Measurements from ENCODE around the gene ZNF518A. TPM values are rescaled to one million over a fixed set of nuclear protein-coding genes. Genes with fewer than 3 reads are reported as not detected.

Gene ZNF518A, protein sequence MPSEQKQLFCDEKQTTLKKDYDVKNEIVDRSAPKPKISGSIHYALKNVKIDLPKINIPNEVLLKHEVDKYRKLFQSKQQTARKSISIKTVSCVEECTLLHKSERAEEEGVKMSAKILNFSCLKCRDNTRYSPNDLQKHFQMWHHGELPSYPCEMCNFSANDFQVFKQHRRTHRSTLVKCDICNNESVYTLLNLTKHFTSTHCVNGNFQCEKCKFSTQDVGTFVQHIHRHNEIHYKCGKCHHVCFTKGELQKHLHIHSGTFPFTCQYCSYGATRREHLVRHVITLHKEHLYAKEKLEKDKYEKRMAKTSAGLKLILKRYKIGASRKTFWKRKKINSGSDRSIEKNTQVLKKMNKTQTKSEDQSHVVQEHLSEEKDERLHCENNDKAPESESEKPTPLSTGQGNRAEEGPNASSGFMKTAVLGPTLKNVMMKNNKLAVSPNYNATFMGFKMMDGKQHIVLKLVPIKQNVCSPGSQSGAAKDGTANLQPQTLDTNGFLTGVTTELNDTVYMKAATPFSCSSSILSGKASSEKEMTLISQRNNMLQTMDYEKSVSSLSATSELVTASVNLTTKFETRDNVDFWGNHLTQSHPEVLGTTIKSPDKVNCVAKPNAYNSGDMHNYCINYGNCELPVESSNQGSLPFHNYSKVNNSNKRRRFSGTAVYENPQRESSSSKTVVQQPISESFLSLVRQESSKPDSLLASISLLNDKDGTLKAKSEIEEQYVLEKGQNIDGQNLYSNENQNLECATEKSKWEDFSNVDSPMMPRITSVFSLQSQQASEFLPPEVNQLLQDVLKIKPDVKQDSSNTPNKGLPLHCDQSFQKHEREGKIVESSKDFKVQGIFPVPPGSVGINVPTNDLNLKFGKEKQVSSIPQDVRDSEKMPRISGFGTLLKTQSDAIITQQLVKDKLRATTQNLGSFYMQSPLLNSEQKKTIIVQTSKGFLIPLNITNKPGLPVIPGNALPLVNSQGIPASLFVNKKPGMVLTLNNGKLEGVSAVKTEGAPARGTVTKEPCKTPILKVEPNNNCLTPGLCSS (N-terminal part only)
- total RNA-seq (2021; ENCODE audit: unreplicated experiment) (26.1 TPM), Bru-seq, nascent RNA (percentile 92 among the genes with signal in this experiment), BruChase-seq, experiment 1, labeled RNA remaining after a 2-hour chase (percentile 99 among the genes with signal in this experiment), BruChase-seq, experiment 2, labeled RNA remaining after a 6-hour chase (percentile 96 among the genes with signal in this experiment)
- 6.8 TPM for polyA plus RNA-seq (2012; ENCODE audit: insufficient read length)
- long read RNA-seq, partial matches to known transcripts, result 1 of 24 reads
- long read RNA-seq, other reads (novel, unspliced or antisense), result 23 of 24 reads

DNA sequence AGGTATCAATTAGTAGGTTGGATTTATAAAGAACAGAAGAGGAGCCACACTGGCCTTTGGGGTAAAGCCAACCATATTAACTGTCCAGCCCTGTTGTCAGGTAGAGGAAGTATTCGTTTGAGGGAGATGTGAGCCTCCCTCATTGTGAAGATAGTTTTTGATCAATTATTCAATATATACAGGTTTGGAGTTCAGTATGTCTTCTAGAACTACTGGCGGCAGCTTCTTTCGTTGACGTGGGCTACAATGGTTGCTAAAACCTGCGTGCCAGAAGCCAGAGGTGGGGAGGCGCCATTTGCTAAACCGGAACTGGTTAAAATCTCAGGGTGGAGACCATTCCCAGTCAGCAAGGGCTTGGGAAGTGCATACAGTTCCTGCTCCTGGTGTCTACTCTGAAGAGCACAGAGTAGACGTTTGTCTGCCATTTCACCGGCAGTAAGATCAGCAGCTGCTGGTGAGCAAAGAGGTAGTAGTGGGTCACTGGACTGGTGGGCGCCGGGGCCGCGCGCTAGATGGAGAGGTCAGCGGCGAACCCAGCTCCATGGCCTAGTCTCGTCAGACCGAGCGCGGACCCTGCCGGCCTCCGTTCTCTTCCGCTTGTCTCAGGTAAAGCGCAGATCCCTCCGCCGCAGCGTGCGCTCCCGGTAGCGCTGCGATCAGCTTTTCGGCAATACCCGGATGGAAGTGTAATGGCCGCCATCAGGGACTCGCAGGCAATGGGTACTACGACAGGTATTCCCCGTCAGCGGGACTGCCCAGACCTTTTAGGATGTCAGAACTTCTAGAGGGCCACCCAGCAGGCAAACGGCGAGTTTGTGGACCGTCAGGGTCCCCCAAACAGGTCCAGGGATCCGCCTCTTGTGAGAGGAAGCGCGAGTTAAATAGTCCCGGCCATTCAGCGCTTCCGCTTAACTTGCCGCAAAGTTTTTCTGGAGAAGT, at the start of gene ZNF518A:
Gene ZNF518A, plus strand, starts transcription at position 911 of the 939 bp plus-strand sequence. CDS start 26,026 bp downstream, outside the sequence.
- H3K9me3 ChIP-seq (ENCODE audit: control insufficient read depth, insufficient read depth, low read depth, low read length), result peaks cover 10% of the 10 kb centered on the region; the same call in 1 of the 2 replicates
- ChIA-PET CTCF (no interaction called here), POLR2A (interaction anchor here (0.5 to 1.8 kb wide), 4 partner anchors 12 to 437 kb away, joined by 3 to 6 read pairs (median 4); no protein-coding TSS in a partner anchor)
- BruUV-seq (replicated peaks), result TSS peak; percentile 95
- H3K36me3 ChIP-seq (ENCODE audit: control insufficient read depth, insufficient read depth, low read length), result peaks cover 10% of the 10 kb centered on the region
- ATAC-seq, result peak; percentile 91
- H3K4me1 ChIP-seq (ENCODE audit: control insufficient read depth, insufficient read depth, low read length), result peaks cover 18% of the 10 kb centered on the region
- H3K4me3 ChIP-seq (ENCODE audit: low read depth in 2 of 2, low read length in 2 of 2), result peak within 1 kb of the TSS; percentile 77 to 82
- peak; percentile 65; the same call in 1 of the 2 replicates for TF ChIP-seq TCF7L2 (IDR thresholded peaks at IDR 0.05; ENCODE audit: low read depth, low read length)
- TF ChIP-seq, protein P1, sequence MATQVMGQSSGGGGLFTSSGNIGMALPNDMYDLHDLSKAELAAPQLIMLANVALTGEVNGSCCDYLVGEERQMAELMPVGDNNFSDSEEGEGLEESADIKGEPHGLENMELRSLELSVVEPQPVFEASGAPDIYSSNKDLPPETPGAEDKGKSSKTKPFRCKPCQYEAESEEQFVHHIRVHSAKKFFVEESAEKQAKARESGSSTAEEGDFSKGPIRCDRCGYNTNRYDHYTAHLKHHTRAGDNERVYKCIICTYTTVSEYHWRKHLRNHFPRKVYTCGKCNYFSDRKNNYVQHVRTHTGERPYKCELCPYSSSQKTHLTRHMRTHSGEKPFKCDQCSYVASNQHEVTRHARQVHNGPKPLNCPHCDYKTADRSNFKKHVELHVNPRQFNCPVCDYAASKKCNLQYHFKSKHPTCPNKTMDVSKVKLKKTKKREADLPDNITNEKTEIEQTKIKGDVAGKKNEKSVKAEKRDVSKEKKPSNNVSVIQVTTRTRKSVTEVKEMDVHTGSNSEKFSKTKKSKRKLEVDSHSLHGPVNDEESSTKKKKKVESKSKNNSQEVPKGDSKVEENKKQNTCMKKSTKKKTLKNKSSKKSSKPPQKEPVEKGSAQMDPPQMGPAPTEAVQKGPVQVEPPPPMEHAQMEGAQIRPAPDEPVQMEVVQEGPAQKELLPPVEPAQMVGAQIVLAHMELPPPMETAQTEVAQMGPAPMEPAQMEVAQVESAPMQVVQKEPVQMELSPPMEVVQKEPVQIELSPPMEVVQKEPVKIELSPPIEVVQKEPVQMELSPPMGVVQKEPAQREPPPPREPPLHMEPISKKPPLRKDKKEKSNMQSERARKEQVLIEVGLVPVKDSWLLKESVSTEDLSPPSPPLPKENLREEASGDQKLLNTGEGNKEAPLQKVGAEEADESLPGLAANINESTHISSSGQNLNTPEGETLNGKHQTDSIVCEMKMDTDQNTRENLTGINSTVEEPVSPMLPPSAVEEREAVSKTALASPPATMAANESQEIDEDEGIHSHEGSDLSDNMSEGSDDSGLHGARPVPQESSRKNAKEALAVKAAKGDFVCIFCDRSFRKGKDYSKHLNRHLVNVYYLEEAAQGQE (IDR thresholded peaks at IDR 0.05; ENCODE audit: insufficient read depth in 1 of 2, low read depth in 2 of 2, low read length in 1 of 2), result no peak
- peak; percentile 79 for TF ChIP-seq POLR2AphosphoS5 (IDR thresholded peaks at IDR 0.05; ENCODE audit: low read depth, low read length)
- no peak for TF ChIP-seq SIN3A (IDR thresholded peaks at IDR 0.05; ENCODE audit: borderline replicate concordance, insufficient read depth, low read depth, low read length)
- TF ChIP-seq, protein P2, sequence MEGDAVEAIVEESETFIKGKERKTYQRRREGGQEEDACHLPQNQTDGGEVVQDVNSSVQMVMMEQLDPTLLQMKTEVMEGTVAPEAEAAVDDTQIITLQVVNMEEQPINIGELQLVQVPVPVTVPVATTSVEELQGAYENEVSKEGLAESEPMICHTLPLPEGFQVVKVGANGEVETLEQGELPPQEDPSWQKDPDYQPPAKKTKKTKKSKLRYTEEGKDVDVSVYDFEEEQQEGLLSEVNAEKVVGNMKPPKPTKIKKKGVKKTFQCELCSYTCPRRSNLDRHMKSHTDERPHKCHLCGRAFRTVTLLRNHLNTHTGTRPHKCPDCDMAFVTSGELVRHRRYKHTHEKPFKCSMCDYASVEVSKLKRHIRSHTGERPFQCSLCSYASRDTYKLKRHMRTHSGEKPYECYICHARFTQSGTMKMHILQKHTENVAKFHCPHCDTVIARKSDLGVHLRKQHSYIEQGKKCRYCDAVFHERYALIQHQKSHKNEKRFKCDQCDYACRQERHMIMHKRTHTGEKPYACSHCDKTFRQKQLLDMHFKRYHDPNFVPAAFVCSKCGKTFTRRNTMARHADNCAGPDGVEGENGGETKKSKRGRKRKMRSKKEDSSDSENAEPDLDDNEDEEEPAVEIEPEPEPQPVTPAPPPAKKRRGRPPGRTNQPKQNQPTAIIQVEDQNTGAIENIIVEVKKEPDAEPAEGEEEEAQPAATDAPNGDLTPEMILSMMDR (IDR thresholded peaks at IDR 0.05), result no peak
- intact Hi-C loops (cut with micrococcal nuclease; ENCODE audit: unreplicated experiment) (loop anchor here (1.0 to 10.0 kb wide), 2 partner anchors 39 to 115 kb away; no protein-coding TSS in a partner anchor), in situ Hi-C loops (cut with HindIII; ENCODE audit: low pct_unique_long_range_greater_than_20kb, low sequenced_read_pairs) (no loop called here)
- H3K27ac ChIP-seq (ENCODE audit: low read length), result peak within 1 kb of the TSS; percentile 99
- peaks cover 3% of the 10 kb centered on the region for H3K27me3 ChIP-seq (ENCODE audit: control insufficient read depth, insufficient read depth, low read length)
- DNase-seq (ENCODE audit: low read depth, low spot score), result peak; percentile 82
